Bronchial epithelial cell (primary cell): ENCODE data around the gene VPS45. TPM values are rescaled to one million over a fixed set of nuclear protein-coding genes. Genes with fewer than 3 reads are reported as not detected.

Experiments
- DNase-seq: peaks from one replicate; pipeline ENCODE4 v3.0.0-alpha.2; 2010; ENCODE audit warnings: low read depth
- FAIRE-seq: peaks from 2 replicates; lab custom pipeline; 2011; peaks lifted over from hg19 to GRCh38; lab: Jason Lieb, UNC
- H3K27me3 ChIP-seq: 2 replicates; pipeline ENCODE4 v1.5.1; 2011; ENCODE audit warnings: low read length; ENCODE audit not compliant: control insufficient read depth, insufficient read depth
- H3K36me3 ChIP-seq: 2 replicates; pipeline ENCODE4 v1.5.1; 2011; ENCODE audit warnings: low read length; ENCODE audit not compliant: control insufficient read depth, insufficient read depth
- H3K4me3 ChIP-seq: 2 replicates; pipeline ENCODE4 v1.5.1; 2011; ENCODE audit warnings: mild to moderate bottlenecking, low read depth, low read length, control low read depth
- CTCF ChIP-seq: IDR thresholded peaks from 2 replicates; pipeline ENCODE4 v1.5.1; 2011; ENCODE audit warnings: mild to moderate bottlenecking, moderate library complexity, low read length, control low read depth, inconsistent platforms; ENCODE audit not compliant: insufficient read depth, severe bottlenecking
- total RNA-seq: library from RNA; depleted of rRNA; stranded (reverse); fragments of >200 nt; gene quantifications from 2 replicates; pipeline ENCODE4 v1.2.1, GENCODE V29; 2014

The VPS45 gene
- total RNA-seq, 1 donor from 2014 or later = 21.6 TPM

- DNase-seq (no peak), FAIRE-seq (no peak)
- Histone ChIP-seq H3K4me3 (no peak overlapping the region), H3K27me3 (no peaks in the 10 kb centered on the region), H3K36me3 (no peaks in the 10 kb centered on the region)
- TF ChIP-seq CTCF = no peak
These were observed 120.0 kb downstream of the VPS45 start for GRCh38 chr1:150187560-150187931.

GRCh38 chr1:150192012-150192411, 124.4 kb downstream of the VPS45 start:
- TF ChIP-seq CTCF = no peak
- H3K4me3 ChIP-seq = no peak overlapping the region
- H3K27me3 ChIP-seq = no peaks in the 10 kb centered on the region
- FAIRE-seq (no peak), DNase-seq (peak; percentile 42)
- no peaks in the 10 kb centered on the region for H3K36me3 ChIP-seq

DNA sequence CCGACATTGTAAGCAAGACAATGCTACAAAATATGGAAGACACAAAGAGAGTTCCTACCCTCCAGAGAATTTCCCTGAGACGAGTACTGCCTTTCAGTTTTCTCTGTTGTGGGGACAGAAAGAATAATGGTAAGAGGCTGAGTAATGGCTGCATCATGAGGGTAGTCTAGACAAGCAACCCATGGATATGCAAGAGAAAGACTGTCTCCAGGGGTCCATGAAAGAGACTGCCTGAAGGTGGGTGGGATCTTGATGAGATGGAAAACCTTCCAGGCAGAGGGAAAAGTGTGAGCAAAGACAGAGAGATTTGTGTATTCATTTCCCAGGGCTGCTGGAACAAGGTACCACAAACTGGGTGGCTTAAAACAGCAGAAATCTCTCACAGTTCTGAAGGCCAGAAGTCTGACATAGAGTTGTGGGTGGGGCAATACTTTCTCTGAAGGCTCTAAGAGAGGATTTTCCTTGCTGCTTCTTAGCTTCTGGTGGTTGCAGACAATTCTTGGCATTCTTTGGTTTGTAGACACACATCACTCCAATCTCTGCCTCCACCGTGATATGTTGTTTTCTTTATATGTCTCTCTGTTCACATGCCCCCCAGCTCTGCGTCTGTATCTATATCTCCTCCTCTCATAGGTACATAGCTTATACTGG, 126.9 kb downstream of the VPS45 start:
- no peak overlapping the region for H3K4me3 ChIP-seq
- DNase-seq = no peak
- H3K27me3 ChIP-seq = no peaks in the 10 kb centered on the region
- no peak for TF ChIP-seq CTCF
- FAIRE-seq = no peak
- no peaks in the 10 kb centered on the region for H3K36me3 ChIP-seq

Other genes starting within 250 kb of the VPS45 start
- 17.6 and 22.9 TPM in 2 replicates for gene BOLA1, start 168.2 kb upstream of the VPS45 start, total RNA-seq
- 0.26 and 1.1 TPM in 2 replicates for gene SV2A, start 149.9 kb upstream of the VPS45 start, total RNA-seq
- gene SF3B4, start 140.0 kb upstream of the VPS45 start, total RNA-seq = 7.4 and 10.4 TPM in 2 replicates
- gene MTMR11, start 130.9 kb upstream of the VPS45 start, total RNA-seq = 1.1 and 2.0 TPM in 2 replicates
- 15.3 and 19.2 TPM in 2 replicates for gene OTUD7B, start 57.0 kb upstream of the VPS45 start, total RNA-seq
- 4.5 and 6.1 TPM in 2 replicates for gene PLEKHO1, start 82.1 kb downstream of the VPS45 start, total RNA-seq
- gene ANP32E, start 168.3 kb downstream of the VPS45 start, total RNA-seq = 7.9 and 10.6 TPM in 2 replicates
- not detected in 2 replicates for gene CA14, start 190.0 kb downstream of the VPS45 start, total RNA-seq
- 148 and 170 TPM in 2 replicates for gene APH1A, start 201.2 kb downstream of the VPS45 start, total RNA-seq
- gene C1orf54, start 205.0 kb downstream of the VPS45 start, total RNA-seq = 0.53 and 1.3 TPM in 2 replicates
- 2.9 and 6.4 TPM in 2 replicates for gene CIART, start 214.8 kb downstream of the VPS45 start, total RNA-seq
- gene MRPS21, start 226.1 kb downstream of the VPS45 start, total RNA-seq = 49.5 and 53.5 TPM in 2 replicates